ENCODE results near the gene WASF2.

Gene WASF2

GRCh38 chr1:27383661-27384060 is 106.3 kb downstream of the WASF2 start:
- no peak overlapping the region for H3K4me3 ChIP-seq (ENCODE audit: low read depth, low read length)
- TF ChIP-seq MYC (IDR thresholded peaks at IDR 0.05; ENCODE audit: low read depth, low read length) (no peak), POLR2A (IDR thresholded peaks at IDR 0.05; ENCODE audit: extremely low read depth, insufficient read length) (no peak), MAX (IDR thresholded peaks at IDR 0.05; ENCODE audit: low read depth, low read length) (no peak)
- TF ChIP-seq, protein P1, sequence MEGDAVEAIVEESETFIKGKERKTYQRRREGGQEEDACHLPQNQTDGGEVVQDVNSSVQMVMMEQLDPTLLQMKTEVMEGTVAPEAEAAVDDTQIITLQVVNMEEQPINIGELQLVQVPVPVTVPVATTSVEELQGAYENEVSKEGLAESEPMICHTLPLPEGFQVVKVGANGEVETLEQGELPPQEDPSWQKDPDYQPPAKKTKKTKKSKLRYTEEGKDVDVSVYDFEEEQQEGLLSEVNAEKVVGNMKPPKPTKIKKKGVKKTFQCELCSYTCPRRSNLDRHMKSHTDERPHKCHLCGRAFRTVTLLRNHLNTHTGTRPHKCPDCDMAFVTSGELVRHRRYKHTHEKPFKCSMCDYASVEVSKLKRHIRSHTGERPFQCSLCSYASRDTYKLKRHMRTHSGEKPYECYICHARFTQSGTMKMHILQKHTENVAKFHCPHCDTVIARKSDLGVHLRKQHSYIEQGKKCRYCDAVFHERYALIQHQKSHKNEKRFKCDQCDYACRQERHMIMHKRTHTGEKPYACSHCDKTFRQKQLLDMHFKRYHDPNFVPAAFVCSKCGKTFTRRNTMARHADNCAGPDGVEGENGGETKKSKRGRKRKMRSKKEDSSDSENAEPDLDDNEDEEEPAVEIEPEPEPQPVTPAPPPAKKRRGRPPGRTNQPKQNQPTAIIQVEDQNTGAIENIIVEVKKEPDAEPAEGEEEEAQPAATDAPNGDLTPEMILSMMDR (IDR thresholded peaks at IDR 0.05; ENCODE audit: low read depth, low read length): no peak
- DNase-seq (ENCODE audit: low read depth): no peak

DNA sequence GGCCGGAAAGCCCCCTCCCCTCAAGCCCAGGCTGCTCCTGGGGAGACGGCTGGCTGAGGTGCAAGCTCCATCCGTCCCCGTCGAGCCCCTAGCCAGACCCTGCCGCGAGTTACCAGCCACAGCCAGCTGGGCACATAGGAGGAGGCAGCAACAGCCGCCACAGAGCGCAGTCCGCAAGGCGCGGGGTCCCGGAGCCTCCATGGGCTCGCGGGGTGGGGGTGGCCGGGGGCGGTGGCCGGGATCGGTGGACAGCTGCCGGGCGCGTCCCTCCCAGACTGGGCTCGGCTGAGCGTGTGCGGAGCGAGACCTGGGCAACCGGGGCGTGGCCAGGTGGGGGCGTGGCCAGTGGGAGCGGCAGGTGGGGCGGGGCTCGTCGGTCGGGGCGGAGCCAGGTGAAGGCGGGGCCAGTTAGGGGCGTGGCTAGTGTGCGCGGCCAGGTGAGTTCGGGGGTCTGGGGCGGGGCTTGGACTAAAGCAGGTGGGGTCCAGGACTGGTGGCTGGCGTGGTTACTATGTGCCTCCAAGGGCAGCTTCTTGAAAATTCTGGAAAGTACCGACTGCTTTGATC is 106.8 kb downstream of the WASF2 start, which contains the start of gene CD164L2:
TSS of gene CD164L2 (minus strand) at position 295 of the 567 bp plus-strand sequence. CDS start at position 201, 94 bp downstream.
- no peak for DNase-seq (ENCODE audit: low read depth)

DNA sequence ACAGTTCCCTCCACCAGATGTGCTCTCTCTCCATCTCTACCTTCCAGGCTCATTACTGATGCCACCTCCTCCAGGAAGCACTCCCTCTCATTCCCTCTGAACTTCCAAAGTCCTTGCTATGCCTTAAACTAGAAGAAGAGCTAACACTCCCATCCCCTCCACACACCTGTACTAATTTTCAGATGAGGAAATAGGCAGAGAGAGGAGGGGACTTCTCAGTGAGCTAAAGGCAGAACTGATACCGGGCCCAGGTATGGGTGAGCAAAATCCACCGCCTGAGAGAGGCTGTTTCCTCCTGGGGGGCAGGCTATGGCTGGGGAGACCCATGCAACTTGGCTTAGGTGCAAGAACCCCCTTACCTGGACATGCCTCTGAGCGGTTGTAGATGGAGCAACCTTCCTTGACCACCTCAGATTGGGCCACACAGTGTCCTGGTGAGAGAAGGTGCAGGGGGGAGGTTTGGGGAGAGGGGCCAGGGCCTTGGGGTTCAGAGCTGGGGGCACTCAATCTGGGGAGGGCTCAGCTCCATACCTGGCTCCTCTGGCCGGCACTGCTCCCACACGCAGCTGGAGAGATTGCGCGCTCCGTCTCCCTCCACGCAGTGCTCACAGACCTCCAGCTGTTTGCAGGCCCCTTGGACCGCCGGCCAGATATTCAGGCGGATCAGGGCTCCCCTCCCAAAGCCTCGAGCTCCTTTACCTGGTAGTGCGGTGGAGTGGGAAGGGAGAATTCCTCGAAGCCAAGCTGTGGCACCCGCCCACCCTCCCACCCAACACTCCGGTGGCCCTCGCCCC is 107.8 kb downstream of the WASF2 start:
- DNase-seq (ENCODE audit: low read depth): no peak
- TF ChIP-seq MYC (IDR thresholded peaks at IDR 0.05; ENCODE audit: low read depth, low read length) (no peak), POLR2A (IDR thresholded peaks at IDR 0.05; ENCODE audit: extremely low read depth, insufficient read length) (no peak), MAX (IDR thresholded peaks at IDR 0.05; ENCODE audit: low read depth, low read length) (no peak)
- TF ChIP-seq, protein P1 (IDR thresholded peaks at IDR 0.05; ENCODE audit: low read depth, low read length): no peak
- H3K4me3 ChIP-seq (ENCODE audit: low read depth, low read length): no peak overlapping the region

More for the DNA sequence above, 106.8 kb downstream of the WASF2 start, which contains the start of gene CD164L2:
- H3K4me3 ChIP-seq (ENCODE audit: low read depth, low read length): no peak within 1 kb of the TSS
- TF ChIP-seq, protein P1 (IDR thresholded peaks at IDR 0.05; ENCODE audit: low read depth, low read length): no peak
- no peak for TF ChIP-seq POLR2A (IDR thresholded peaks at IDR 0.05; ENCODE audit: extremely low read depth, insufficient read length)
- no peak for TF ChIP-seq MYC (IDR thresholded peaks at IDR 0.05; ENCODE audit: low read depth, low read length)
- TF ChIP-seq MAX (IDR thresholded peaks at IDR 0.05; ENCODE audit: low read depth, low read length): no peak

- H3K4me3 ChIP-seq (ENCODE audit: low read depth, low read length): no peak overlapping the region
- TF ChIP-seq MAX (IDR thresholded peaks at IDR 0.05; ENCODE audit: low read depth, low read length): no peak
- TF ChIP-seq, protein P1 (IDR thresholded peaks at IDR 0.05; ENCODE audit: low read depth, low read length): no peak
- TF ChIP-seq MYC (IDR thresholded peaks at IDR 0.05; ENCODE audit: low read depth, low read length): no peak
- no peak for TF ChIP-seq POLR2A (IDR thresholded peaks at IDR 0.05; ENCODE audit: extremely low read depth, insufficient read length)
- DNase-seq (ENCODE audit: low read depth): no peak
Measured at GRCh38 chr1:27380766-27381733, 108.9 kb downstream of the WASF2 start.

DNA sequence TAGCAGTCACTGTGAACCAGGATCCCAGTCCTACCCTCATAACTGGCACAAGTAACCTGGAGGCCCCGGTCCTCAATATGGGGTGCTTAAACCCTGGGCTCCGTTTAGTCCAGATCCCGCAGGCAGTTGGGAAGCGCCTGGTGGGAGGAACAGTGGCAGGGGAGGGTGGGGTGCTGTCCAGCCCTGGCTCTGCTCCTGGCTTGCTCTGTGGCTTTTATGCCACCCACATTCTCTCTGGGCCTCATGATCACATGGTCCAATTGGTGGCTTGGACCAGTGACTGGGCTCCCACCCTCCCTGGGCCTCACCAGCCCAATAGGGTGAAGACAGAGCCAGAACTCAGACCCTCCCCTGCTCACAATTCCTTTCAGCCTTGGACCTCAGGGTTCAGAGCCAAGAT is 109.7 kb downstream of the WASF2 start:
- DNase-seq (ENCODE audit: low read depth): no peak
- no peak for TF ChIP-seq MYC (IDR thresholded peaks at IDR 0.05; ENCODE audit: low read depth, low read length)
- TF ChIP-seq MAX (IDR thresholded peaks at IDR 0.05; ENCODE audit: low read depth, low read length): no peak
- TF ChIP-seq, protein P1 (IDR thresholded peaks at IDR 0.05; ENCODE audit: low read depth, low read length): no peak
- TF ChIP-seq POLR2A (IDR thresholded peaks at IDR 0.05; ENCODE audit: extremely low read depth, insufficient read length): no peak
- no peak overlapping the region for H3K4me3 ChIP-seq (ENCODE audit: low read depth, low read length)
